Tibial nerve (tissue), 4 donors: ENCODE measurements around the gene NCOA1.

Experiments used
- CTCF ChIP-seq, 5 experiments: fragments of 200-600 bp in 3 of 5; fragments of 450-650 bp in 2 of 5; sonication (generic) in 3 of 5; IDR thresholded peaks; one replicate each; pipeline ENCODE4 v1.5.1; 2016 to 2019; ENCODE audit warnings: antibody characterized with exemption in 5 of 5, mild to moderate bottlenecking in 3 of 5, moderate library complexity in 2 of 5
- EP300 ChIP-seq, 2 donors: sonication (generic); formaldehyde crosslinking; IDR thresholded peaks; one replicate each; pipeline ENCODE4 v1.6.1; 2017; ENCODE audit warnings: antibody characterized with exemption in 2 of 2, mild to moderate bottlenecking in 1 of 2

GRCh38 chr2:24742730-24743129 is 251.7 kb downstream of the NCOA1 start:
- TF ChIP-seq CTCF (IDR thresholded peaks at IDR 0.05) (no peak), EP300 (IDR thresholded peaks at IDR 0.05) (no peak)
